A549 (cell line): ENCODE results near the gene CALML4. TPM values are rescaled to one million over a fixed set of nuclear protein-coding genes. Genes with fewer than 3 reads are reported as not detected.
A peak's percentile ranks its signal among the peaks of the same experiment; 100 is the strongest.
"Not testable (repeated sequence)": the region's sequence is repeated elsewhere in the genome, so short reads cannot be mapped to it uniquely, and the experiment has no call there.

Experiments used
- ATAC-seq, 2 experiments: fragments of 200-7000 bp in 1 of 2; fragments of >200 bp in 1 of 2; cut with Nextera tagmentation in 1 of 2; cut with Tn5 transposase in 1 of 2; 3 replicates each; pipeline versions ENCODE4 v1.8.0 to v1.9.1; 2018 to 2020; ENCODE audit warnings: mild to moderate bottlenecking in 1 of 2, moderate library complexity in 1 of 2
- CTCF ChIA-PET: fragments of 300-600 bp; sonication (Branson Sonifier 250); formaldehyde crosslinking; extraction: SDS; loops from one replicate; lab custom pipeline; 2021; ENCODE audit warnings: antibody characterized with exemption, inconsistent platforms; lab: Yijun Ruan, JAX
- POLR2A ChIA-PET: fragments of 350-600 bp; formaldehyde crosslinking; extraction: SDS; loops from one replicate; lab custom pipeline; 2021; ENCODE audit warnings: antibody characterized with exemption, inconsistent platforms; lab: Yijun Ruan, JAX
- DNase-seq, 2 experiments: peaks; one replicate each; pipeline versions ENCODE4 v3.0.0 to v3.0.0-alpha.2; 2011 to 2016; ENCODE audit warnings: low read depth in 1 of 2, low spot score in 1 of 2
- FAIRE-seq: peaks from 2 replicates; lab custom pipeline; 2011; peaks lifted over from hg19 to GRCh38; lab: Jason Lieb, UNC
- H3K27ac ChIP-seq, 2 experiments: fragments of >200 bp; sonication (Bioruptor Twin); formaldehyde crosslinking; 3 replicates each; pipeline ENCODE4 v1.5.1; 2016 to 2017
- H3K4me1 ChIP-seq: fragments of >200 bp; sonication (Bioruptor Twin); formaldehyde crosslinking; 3 replicates; pipeline ENCODE4 v1.6.1; 2016
- H3K4me2 ChIP-seq: fragments of >200 bp; sonication (Bioruptor Twin); formaldehyde crosslinking; 3 replicates; pipeline ENCODE4 v1.6.1; 2016
- H3K4me3 ChIP-seq: fragments of >200 bp; sonication (Bioruptor Twin); formaldehyde crosslinking; 3 replicates; pipeline ENCODE4 v1.5.1; 2016
- H3K9me3 ChIP-seq: fragments of >200 bp; sonication (Bioruptor Twin); formaldehyde crosslinking; 3 replicates; pipeline ENCODE4 v1.6.1; 2016
- BHLHE40 ChIP-seq: IDR thresholded peaks from 2 replicates; pipeline ENCODE4 v1.6.1; 2012; ENCODE audit warnings: low read depth, low read length, inconsistent platforms
- FOSL2 ChIP-seq, 2 experiments: fragments of 450-650 bp in 1 of 2; fragments of >200 bp in 1 of 2; sonication (Bioruptor Twin) in 1 of 2; formaldehyde crosslinking; IDR thresholded peaks; 2 replicates each; pipeline versions ENCODE4 v1.5.0 to v1.6.1; 2016 to 2020; ENCODE audit warnings: mild to moderate bottlenecking in 1 of 2, moderate library complexity in 1 of 2
- KDM5A ChIP-seq: fragments of 200-600 bp; sonication (generic); IDR thresholded peaks from 2 replicates; pipeline ENCODE4 v1.6.1; 2016; ENCODE audit warnings: antibody characterized with exemption, mild to moderate bottlenecking
- MAFK ChIP-seq: fragments of 450-650 bp; IDR thresholded peaks from 2 replicates; pipeline ENCODE4 v1.6.1; 2014; ENCODE audit not compliant: partially characterized antibody
- MAZ ChIP-seq: fragments of 150-350 bp; IDR thresholded peaks from 2 replicates; pipeline ENCODE4 v1.6.1; 2014; ENCODE audit warnings: antibody characterized with exemption, low read depth, low read length, borderline replicate concordance
- RAD21 ChIP-seq, 2 experiments: fragments of >200 bp in 1 of 2; sonication (Bioruptor Twin) in 1 of 2; formaldehyde crosslinking in 1 of 2; IDR thresholded peaks in 1 of 2; conservative IDR thresholded peaks in 1 of 2; 2 replicates in 1 of 2; 3 replicates in 1 of 2; pipeline ENCODE4 v1.6.1; 2012 to 2018; ENCODE audit warnings: inconsistent platforms in 1 of 2
- RCOR1 ChIP-seq: fragments of 150-350 bp; IDR thresholded peaks from 2 replicates; pipeline ENCODE4 v1.6.1; 2014; ENCODE audit warnings: antibody characterized with exemption, low read length, low read depth
- RFX5 ChIP-seq: fragments of 450-650 bp; IDR thresholded peaks from 2 replicates; pipeline ENCODE4 v1.7.1; 2014; ENCODE audit warnings: antibody characterized with exemption, mild to moderate bottlenecking, moderate library complexity
- SMC3 ChIP-seq: fragments of >200 bp; sonication (Bioruptor Twin); formaldehyde crosslinking; IDR thresholded peaks from 3 replicates; pipeline ENCODE4 v1.6.1; 2018; ENCODE audit warnings: inconsistent platforms
- SREBF2 ChIP-seq: fragments of 450-650 bp; IDR thresholded peaks from 2 replicates; pipeline ENCODE4 v1.6.1; 2014; ENCODE audit warnings: mild to moderate bottlenecking, moderate library complexity
- ZNF302 ChIP-seq: fragments of 250-450 bp; sonication (Bioruptor Pico); IDR thresholded peaks from 2 replicates; pipeline ENCODE4 v1.9.0; 2021; ENCODE audit warnings: inconsistent platforms, mild to moderate bottlenecking, moderate library complexity
- WGBS: methylation state at CpG from one replicate; pipeline ENCODE4 v1.1.6; 2017; ENCODE audit errors: missing lambda C conversion rate; 5-methylcytosine and 5-hydroxymethylcytosine counted together
- polyA plus RNA-seq, 4 experiments: library from polyadenylated mRNA; depleted of rRNA in 3 of 4; stranded (reverse); fragments of >200 nt; fragmentation: RNase III in 1 of 4; extraction: RNeasy Plus Mini Kit Qiagen cat#74134 plus additional on column Dnase treatment in 1 of 4; gene quantifications; 2 replicates in 3 of 4; 3 replicates in 1 of 4; pipeline ENCODE4 v1.2.3, GENCODE V29; 2011 to 2017
- TF ChIP-seq, protein P1 (sequence below): fragments of 150-350 bp; IDR thresholded peaks from 2 replicates; pipeline ENCODE4 v1.6.1; 2014; ENCODE audit warnings: low read depth, mild to moderate bottlenecking, low read length
- TF ChIP-seq, protein P2 (sequence below): fragments of >200 bp; sonication (Bioruptor Twin); formaldehyde crosslinking; IDR thresholded peaks from 3 replicates; pipeline ENCODE4 v1.6.1; 2016
- TF ChIP-seq, protein P3 (sequence below): fragments of >200 bp; sonication (Bioruptor Twin); formaldehyde crosslinking; IDR thresholded peaks from 3 replicates; pipeline ENCODE4 v1.5.1; 2016
- TF ChIP-seq, protein P4 (sequence below): fragments of >200 bp; sonication (Bioruptor Twin); formaldehyde crosslinking; IDR thresholded peaks from 2 replicates; pipeline ENCODE4 v1.6.1; 2016

Gene CALML4
- polyA plus RNA-seq, 2 of the 4 experiments (the other 2 are of a cell fraction): 12.1 to 18.2 TPM

DNA sequence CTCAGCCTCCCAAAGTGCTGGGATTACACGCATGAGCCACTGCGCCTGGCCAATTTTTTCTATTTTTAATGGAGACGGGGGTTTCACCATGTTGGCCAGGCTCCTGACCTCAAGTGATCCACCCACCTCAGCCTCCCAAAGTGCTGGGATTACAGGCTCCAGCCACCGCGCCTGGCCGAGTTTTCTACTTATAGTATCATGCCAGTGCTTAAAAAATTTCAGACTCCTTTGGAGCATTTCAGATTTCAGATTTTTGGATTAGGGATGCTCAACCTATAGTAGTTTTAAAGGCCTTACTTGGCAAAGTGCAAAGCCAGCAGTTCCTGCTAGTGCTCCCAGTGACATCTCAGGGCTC is 8.3 kb upstream of the CALML4 start:
- 95% methylated on average over 6 of the region's 6 CpGs for WGBS
- CTCF ChIA-PET, ATAC-seq, H3K27ac ChIP-seq, H3K4me1 ChIP-seq, POLR2A ChIA-PET, H3K4me2 ChIP-seq, H3K4me3 ChIP-seq, DNase-seq, H3K9me3 ChIP-seq, FAIRE-seq: not testable (repeated sequence)
- TF ChIP-seq MAFK: peak; percentile 20

DNA sequence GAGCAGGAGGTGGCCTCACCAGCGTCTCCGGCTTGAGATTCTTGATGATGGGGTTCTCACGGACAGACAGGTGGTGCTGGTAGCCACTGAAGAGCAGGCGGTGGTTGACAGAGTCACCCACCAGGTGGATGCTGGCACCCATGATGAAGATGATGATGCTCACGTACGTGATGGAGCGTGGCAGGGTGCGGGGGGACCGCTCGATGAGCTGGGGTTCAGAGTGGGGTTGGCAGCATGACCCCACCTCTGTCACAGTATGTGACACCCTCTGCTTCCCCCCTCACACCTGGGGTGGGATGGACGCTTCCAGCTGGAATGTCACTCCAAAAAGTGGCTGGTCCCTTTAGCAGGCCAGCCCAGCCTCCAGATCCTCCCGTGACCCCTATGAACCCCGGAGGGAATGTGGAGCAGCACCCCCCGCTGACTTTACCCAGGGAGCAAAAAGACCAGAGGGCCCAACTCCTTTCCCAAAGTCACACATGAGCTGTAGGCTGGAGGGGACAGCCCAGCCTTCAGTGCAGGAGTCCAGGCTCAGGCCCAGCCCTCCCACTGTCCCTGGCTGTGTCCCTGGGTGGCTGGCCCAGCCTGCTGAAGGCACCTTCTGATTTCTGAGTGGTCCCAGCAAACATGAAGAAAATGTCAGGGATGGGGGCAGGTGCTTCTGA is 6.7 kb upstream of the CALML4 start:
- CTCF ChIA-PET: interaction anchor here (0.8 to 3.2 kb wide), 13 partner anchors 9 to 756 kb away, joined by 3 to 42 read pairs (median 10); partner anchors contain the start of gene CLN6
- TF ChIP-seq KDM5A: no peak
- TF ChIP-seq, protein P1, sequence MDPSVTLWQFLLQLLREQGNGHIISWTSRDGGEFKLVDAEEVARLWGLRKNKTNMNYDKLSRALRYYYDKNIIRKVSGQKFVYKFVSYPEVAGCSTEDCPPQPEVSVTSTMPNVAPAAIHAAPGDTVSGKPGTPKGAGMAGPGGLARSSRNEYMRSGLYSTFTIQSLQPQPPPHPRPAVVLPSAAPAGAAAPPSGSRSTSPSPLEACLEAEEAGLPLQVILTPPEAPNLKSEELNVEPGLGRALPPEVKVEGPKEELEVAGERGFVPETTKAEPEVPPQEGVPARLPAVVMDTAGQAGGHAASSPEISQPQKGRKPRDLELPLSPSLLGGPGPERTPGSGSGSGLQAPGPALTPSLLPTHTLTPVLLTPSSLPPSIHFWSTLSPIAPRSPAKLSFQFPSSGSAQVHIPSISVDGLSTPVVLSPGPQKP: no peak
- no peak for TF ChIP-seq FOSL2 (IDR thresholded peaks at IDR 0.05)
- TF ChIP-seq FOSL2 (CRISPR knock-in tag; IDR thresholded peaks at IDR 0.05): no peak
- TF ChIP-seq, protein P2, sequence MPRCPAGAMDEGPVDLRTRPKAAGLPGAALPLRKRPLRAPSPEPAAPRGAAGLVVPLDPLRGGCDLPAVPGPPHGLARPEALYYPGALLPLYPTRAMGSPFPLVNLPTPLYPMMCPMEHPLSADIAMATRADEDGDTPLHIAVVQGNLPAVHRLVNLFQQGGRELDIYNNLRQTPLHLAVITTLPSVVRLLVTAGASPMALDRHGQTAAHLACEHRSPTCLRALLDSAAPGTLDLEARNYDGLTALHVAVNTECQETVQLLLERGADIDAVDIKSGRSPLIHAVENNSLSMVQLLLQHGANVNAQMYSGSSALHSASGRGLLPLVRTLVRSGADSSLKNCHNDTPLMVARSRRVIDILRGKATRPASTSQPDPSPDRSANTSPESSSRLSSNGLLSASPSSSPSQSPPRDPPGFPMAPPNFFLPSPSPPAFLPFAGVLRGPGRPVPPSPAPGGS: no peak
- no peak for TF ChIP-seq RFX5
- no peak for TF ChIP-seq SREBF2
- no peak for TF ChIP-seq BHLHE40
- TF ChIP-seq RCOR1: no peak
- no peak for TF ChIP-seq ZNF302 (CRISPR knock-in tag)
- TF ChIP-seq, all 56 proteins: peak for 0
- FAIRE-seq (no peak), DNase-seq (no peak), ATAC-seq (no peak)
- WGBS: 92% methylated on average over 14 of the region's 14 CpGs
- Histone ChIP-seq H3K4me1 (no peaks in the 10 kb centered on the region), H3K27ac (no peak overlapping the region), H3K4me2 (no peak overlapping the region), H3K4me3 (no peak overlapping the region), H3K9me3 (no peaks in the 10 kb centered on the region)
- POLR2A ChIA-PET: interaction anchor here (0.6 kb wide), 1 partner anchor 158 kb away, joined by 3 read pairs; the partner anchor contains the start of gene PIAS1

DNA sequence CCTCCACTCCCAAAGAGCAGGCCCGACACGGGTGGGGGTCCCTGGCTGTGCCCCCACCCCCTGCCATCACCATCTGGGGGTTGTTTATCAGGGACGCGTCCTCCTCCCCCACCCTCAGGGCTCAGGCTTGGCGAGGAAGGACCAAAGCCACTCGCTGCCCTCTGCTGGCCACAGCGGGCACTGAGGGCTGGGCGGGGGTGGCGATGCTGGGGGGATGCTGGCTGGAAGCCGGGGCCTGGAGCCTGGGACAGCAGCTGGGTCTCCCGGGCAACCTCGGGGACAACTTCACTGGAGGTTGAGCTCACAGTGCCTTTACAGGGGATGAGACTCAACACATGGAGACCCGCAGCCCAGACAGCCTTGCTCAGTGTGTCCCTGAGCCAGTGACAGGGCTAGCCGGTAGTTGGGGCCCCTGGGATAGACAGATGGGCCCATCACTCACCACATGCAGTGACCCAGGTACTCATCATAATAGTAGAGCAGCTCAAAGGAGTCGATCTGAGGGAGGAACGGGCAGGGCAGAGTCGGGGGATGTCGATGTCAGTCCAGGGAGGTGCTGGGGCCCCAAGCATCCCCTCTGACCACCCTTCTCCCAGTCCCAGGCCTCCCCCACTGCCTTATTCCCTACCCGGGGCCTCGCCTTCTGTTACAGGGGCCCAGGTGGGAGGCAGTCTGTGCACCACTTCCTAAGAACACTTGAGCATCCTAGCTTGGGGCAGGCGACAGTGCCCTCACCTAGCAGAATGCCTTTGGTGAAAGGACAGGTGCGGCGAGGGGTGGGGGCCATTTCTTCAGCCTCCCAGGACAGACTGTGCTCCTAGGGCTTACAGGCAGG is 5.9 kb upstream of the CALML4 start:
- Histone ChIP-seq H3K4me3 (no peak overlapping the region), H3K9me3 (no peaks in the 10 kb centered on the region), H3K4me2 (no peak overlapping the region), H3K27ac (peak overlapping the region in 1 of 2 experiments; percentile 40; a peak in 1 of 6 replicates), H3K4me1 (no peaks in the 10 kb centered on the region)
- ChIA-PET CTCF (interaction anchor here (0.8 to 3.2 kb wide), 23 partner anchors 9 to 755 kb away, joined by 3 to 42 read pairs (median 5); partner anchors contain the start of genes CLN6 and PIAS1), POLR2A (interaction anchor here (0.6 kb wide), 1 partner anchor 157 kb away, joined by 3 read pairs; the partner anchor contains the start of gene PIAS1)
- 60% methylated on average over 12 of the region's 23 CpGs for WGBS
- peak; percentile 77 to 89 for ATAC-seq
- peak; percentile 63 to 73 for TF ChIP-seq RAD21 (conservative IDR thresholded peaks at IDR 0.05 in 1 of 2, IDR thresholded peaks at IDR 0.05 in 1 of 2)
- TF ChIP-seq, protein P3, sequence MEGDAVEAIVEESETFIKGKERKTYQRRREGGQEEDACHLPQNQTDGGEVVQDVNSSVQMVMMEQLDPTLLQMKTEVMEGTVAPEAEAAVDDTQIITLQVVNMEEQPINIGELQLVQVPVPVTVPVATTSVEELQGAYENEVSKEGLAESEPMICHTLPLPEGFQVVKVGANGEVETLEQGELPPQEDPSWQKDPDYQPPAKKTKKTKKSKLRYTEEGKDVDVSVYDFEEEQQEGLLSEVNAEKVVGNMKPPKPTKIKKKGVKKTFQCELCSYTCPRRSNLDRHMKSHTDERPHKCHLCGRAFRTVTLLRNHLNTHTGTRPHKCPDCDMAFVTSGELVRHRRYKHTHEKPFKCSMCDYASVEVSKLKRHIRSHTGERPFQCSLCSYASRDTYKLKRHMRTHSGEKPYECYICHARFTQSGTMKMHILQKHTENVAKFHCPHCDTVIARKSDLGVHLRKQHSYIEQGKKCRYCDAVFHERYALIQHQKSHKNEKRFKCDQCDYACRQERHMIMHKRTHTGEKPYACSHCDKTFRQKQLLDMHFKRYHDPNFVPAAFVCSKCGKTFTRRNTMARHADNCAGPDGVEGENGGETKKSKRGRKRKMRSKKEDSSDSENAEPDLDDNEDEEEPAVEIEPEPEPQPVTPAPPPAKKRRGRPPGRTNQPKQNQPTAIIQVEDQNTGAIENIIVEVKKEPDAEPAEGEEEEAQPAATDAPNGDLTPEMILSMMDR: peak; percentile 74
- peak; percentile 76 for TF ChIP-seq SMC3
- peak; percentile 53; the same call in 1 of the 2 replicates for TF ChIP-seq MAZ
- TF ChIP-seq, protein P4, sequence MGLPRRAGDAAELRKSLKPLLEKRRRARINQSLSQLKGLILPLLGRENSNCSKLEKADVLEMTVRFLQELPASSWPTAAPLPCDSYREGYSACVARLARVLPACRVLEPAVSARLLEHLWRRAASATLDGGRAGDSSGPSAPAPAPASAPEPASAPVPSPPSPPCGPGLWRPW: no peak
- peak; percentile 42 to 72 for DNase-seq
- FAIRE-seq: no peak
